Vagina (tissue), 2 donors: ENCODE results near the gene DNAJC11.

Experiments used
- CTCF ChIP-seq, 3 experiments: fragments of 450-650 bp in 2 of 3; fragments of 200-600 bp in 1 of 3; sonication (generic) in 1 of 3; IDR thresholded peaks; one replicate each; pipeline ENCODE4 v1.5.1; 2017 to 2019; ENCODE audit warnings: antibody characterized with exemption in 3 of 3, mild to moderate bottlenecking in 2 of 3, moderate library complexity in 2 of 3
- POLR2AphosphoS5 ChIP-seq, 2 donors: sonication (generic); formaldehyde crosslinking; IDR thresholded peaks; one replicate each; pipeline ENCODE4 v1.9.0; 2017; ENCODE audit warnings: antibody characterized with exemption in 2 of 2, mild to moderate bottlenecking in 2 of 2, low read depth in 1 of 2; ENCODE audit not compliant: insufficient read depth in 1 of 2

- TF ChIP-seq CTCF (IDR thresholded peaks at IDR 0.05), result no peak
- no peak for TF ChIP-seq POLR2AphosphoS5 (IDR thresholded peaks at IDR 0.05; ENCODE audit: insufficient read depth in 1 of 2, low read depth in 1 of 2)
Observed at GRCh38 chr1:6623269-6623965, 78.2 kb downstream of the DNAJC11 start.
